Keratinocyte (primary cell): Measurements from ENCODE around the gene OTOP1. TPM values are rescaled to one million over a fixed set of nuclear protein-coding genes. Genes with fewer than 3 reads are reported as not detected.

Experiments
- DNase-seq: peaks from one replicate; pipeline ENCODE4 v3.0.0-alpha.2; 2011; ENCODE audit warnings: low read depth, missing footprints, low spot score
- FAIRE-seq: peaks from 2 replicates; lab custom pipeline; 2011; peaks lifted over from hg19 to GRCh38; lab: Jason Lieb, UNC
- H2AFZ ChIP-seq: 2 replicates; pipeline ENCODE4 v1.6.0; 2012; ENCODE audit warnings: low read length, control low read depth, inconsistent platforms; ENCODE audit not compliant: control insufficient read depth
- H3K27ac ChIP-seq: 2 replicates; pipeline ENCODE4 v1.5.1; 2011; ENCODE audit warnings: low read length; ENCODE audit not compliant: control insufficient read depth, insufficient read depth
- H3K27me3 ChIP-seq: 3 replicates; pipeline ENCODE4 v1.6.0; 2011; ENCODE audit warnings: low read length; ENCODE audit not compliant: control insufficient read depth, insufficient read depth; ENCODE audit errors: extremely low read depth
- H3K36me3 ChIP-seq, 2 experiments: 2 replicates in 1 of 2; 3 replicates in 1 of 2; pipeline ENCODE4 v1.5.1; 2011; ENCODE audit warnings: low read length in 2 of 2, mild to moderate bottlenecking in 1 of 2; ENCODE audit not compliant: control insufficient read depth in 2 of 2, insufficient read depth in 2 of 2; ENCODE audit errors: extremely low read depth in 1 of 2
- H3K4me1 ChIP-seq: 3 replicates; pipeline ENCODE4 v1.5.1; 2011; ENCODE audit warnings: low read length; ENCODE audit not compliant: control insufficient read depth, insufficient read depth; ENCODE audit errors: extremely low read depth
- H3K4me2 ChIP-seq: 3 replicates; pipeline ENCODE4 v1.6.0; 2011; ENCODE audit warnings: low read depth, low read length; ENCODE audit not compliant: control insufficient read depth, insufficient read depth; ENCODE audit errors: extremely low read depth
- H3K4me3 ChIP-seq, 3 experiments: fragments of 200-600 bp in 1 of 3; sonication (generic) in 1 of 3; 2 replicates in 2 of 3; 3 replicates in 1 of 3; pipeline ENCODE4 v1.5.1; 2011 to 2016; ENCODE audit warnings: low read length in 3 of 3, mild to moderate bottlenecking in 3 of 3, control low read depth in 2 of 3, inconsistent platforms in 1 of 3, low read depth in 1 of 3, mixed read lengths in 1 of 3, mixed run types in 1 of 3, moderate library complexity in 1 of 3; ENCODE audit not compliant: control insufficient read depth in 2 of 3, insufficient read depth in 2 of 3; ENCODE audit errors: extremely low read depth in 1 of 3
- H3K79me2 ChIP-seq: 2 replicates; pipeline ENCODE4 v1.6.0; 2012; ENCODE audit warnings: low read length; ENCODE audit not compliant: control insufficient read depth, insufficient read depth
- H3K9ac ChIP-seq: 3 replicates; pipeline ENCODE4 v1.6.0; 2011; ENCODE audit warnings: low read length; ENCODE audit not compliant: control insufficient read depth, insufficient read depth; ENCODE audit errors: extremely low read depth
- H3K9me1 ChIP-seq: 3 replicates; pipeline ENCODE4 v1.6.0; 2011; ENCODE audit warnings: low read length; ENCODE audit not compliant: control insufficient read depth, insufficient read depth; ENCODE audit errors: extremely low read depth
- H3K9me3 ChIP-seq: 2 replicates; pipeline ENCODE4 v1.5.1; 2012; ENCODE audit warnings: low read depth, low read length; ENCODE audit not compliant: control insufficient read depth
- H4K20me1 ChIP-seq: 3 replicates; pipeline ENCODE4 v1.6.0; 2011; ENCODE audit warnings: low read length; ENCODE audit not compliant: control insufficient read depth, insufficient read depth; ENCODE audit errors: extremely low read depth
- CTCF ChIP-seq, 3 experiments: IDR thresholded peaks in 1 of 3; conservative IDR thresholded peaks in 1 of 3; optimal IDR thresholded peaks in 1 of 3; 2 replicates in 2 of 3; 3 replicates in 1 of 3; pipeline versions ENCODE3 to v1.5.1; 2011; ENCODE audit warnings: low read length in 3 of 3, mild to moderate bottlenecking in 3 of 3, moderate library complexity in 2 of 3, control low read depth in 1 of 3, inconsistent platforms in 1 of 3; ENCODE audit not compliant: insufficient read depth in 2 of 3; ENCODE audit errors: extremely low read depth in 1 of 3
- EZH2 ChIP-seq: IDR thresholded peaks from one replicate; pipeline ENCODE4 v1.6.1; 2012; ENCODE audit warnings: inconsistent platforms, mild to moderate bottlenecking, low read length, moderate library complexity
- dilution Hi-C: fragments of 300-500 bp; cut with MboI; formaldehyde crosslinking; loops from one replicate; pipeline ENCODE4 v1.7.0; 2020; ENCODE audit warnings: low sequenced_read_pairs; ENCODE audit not compliant: extremely low pct_ligation_motif_present
- polyA plus RNA-seq, 5 experiments: library from polyadenylated mRNA; depleted of rRNA in 3 of 5; stranded (reverse) in 3 of 5; stranded (forward) in 1 of 5; unstranded in 1 of 5; fragments of >200 nt; gene quantifications; 1 replicate in 1 of 5; 2 replicates in 3 of 5; 3 replicates in 1 of 5; pipeline versions ENCODE4 v1.2.1 to v1.2.3, GENCODE V29; 2011 to 2012; ENCODE audit warnings: missing spikeins in 2 of 5, low read depth in 1 of 5, low replicate concordance in 1 of 5

The OTOP1 gene
- polyA plus RNA-seq, 1 donor (not counting 4 experiments of a cell fraction or from before 2014, with no cell fraction given) = not detected

GRCh38 chr4:4233610-4234009 lies 6.9 kb upstream of the OTOP1 start:
- TF ChIP-seq CTCF (optimal IDR thresholded peaks at IDR 0.05 in 1 of 3, IDR thresholded peaks at IDR 0.05 in 1 of 3, conservative IDR thresholded peaks at IDR 0.05 in 1 of 3; ENCODE audit: extremely low read depth in 1 of 3, insufficient read depth in 2 of 3, low read length in 3 of 3) (no peak), EZH2 (no peak)
- H2AFZ ChIP-seq = no peak overlapping the region
- peaks cover 4% of the 10 kb centered on the region for H3K27me3 ChIP-seq
- peaks cover 6% of the 10 kb centered on the region for H3K4me1 ChIP-seq
- FAIRE-seq = no peak
- no peaks in the 10 kb centered on the region for H3K9me3 ChIP-seq
- no peak overlapping the region for H3K27ac ChIP-seq
- dilution Hi-C loops = no loop called here
- no peak overlapping the region for H3K4me2 ChIP-seq
- no peaks in the 10 kb centered on the region for H3K9me1 ChIP-seq
- no peak overlapping the region for H3K9ac ChIP-seq
- no peak for DNase-seq
- H3K36me3 ChIP-seq = peaks cover 0 to 2% of the 10 kb centered on the region in 2 experiments
- no peaks in the 10 kb centered on the region for H4K20me1 ChIP-seq
- no peak overlapping the region for H3K4me3 ChIP-seq
- no peaks in the 10 kb centered on the region for H3K79me2 ChIP-seq

- Histone ChIP-seq H3K9me3 (no peaks in the 10 kb centered on the region), H3K4me2 (no peak overlapping the region), H3K4me1 (no peaks in the 10 kb centered on the region), H3K9ac (no peak overlapping the region), H3K36me3 (no peaks in the 10 kb centered on the region), H3K9me1 (no peaks in the 10 kb centered on the region), H3K27me3 (peaks cover 48% of the 10 kb centered on the region), H3K4me3 (no peak overlapping the region), H4K20me1 (no peaks in the 10 kb centered on the region), H2AFZ (no peak overlapping the region), H3K79me2 (no peaks in the 10 kb centered on the region), H3K27ac (no peak overlapping the region)
- DNase-seq = no peak
- FAIRE-seq = no peak
- dilution Hi-C loops = no loop called here
- TF ChIP-seq EZH2 = no peak
- no peak for TF ChIP-seq CTCF (optimal IDR thresholded peaks at IDR 0.05 in 1 of 3, IDR thresholded peaks at IDR 0.05 in 1 of 3, conservative IDR thresholded peaks at IDR 0.05 in 1 of 3; ENCODE audit: extremely low read depth in 1 of 3, insufficient read depth in 2 of 3, low read length in 3 of 3)
Observed at GRCh38 chr4:4228356-4228668, 1.6 kb upstream of the OTOP1 start.
